ENCODE measurements around the gene ARL6IP4.
A peak's percentile ranks its signal among the peaks of the same experiment; 100 is the strongest.
"Not testable (repeated sequence)": the region's sequence is repeated elsewhere in the genome, so short reads cannot be mapped to it uniquely, and the experiment has no call there.

The ARL6IP4 gene

DNA sequence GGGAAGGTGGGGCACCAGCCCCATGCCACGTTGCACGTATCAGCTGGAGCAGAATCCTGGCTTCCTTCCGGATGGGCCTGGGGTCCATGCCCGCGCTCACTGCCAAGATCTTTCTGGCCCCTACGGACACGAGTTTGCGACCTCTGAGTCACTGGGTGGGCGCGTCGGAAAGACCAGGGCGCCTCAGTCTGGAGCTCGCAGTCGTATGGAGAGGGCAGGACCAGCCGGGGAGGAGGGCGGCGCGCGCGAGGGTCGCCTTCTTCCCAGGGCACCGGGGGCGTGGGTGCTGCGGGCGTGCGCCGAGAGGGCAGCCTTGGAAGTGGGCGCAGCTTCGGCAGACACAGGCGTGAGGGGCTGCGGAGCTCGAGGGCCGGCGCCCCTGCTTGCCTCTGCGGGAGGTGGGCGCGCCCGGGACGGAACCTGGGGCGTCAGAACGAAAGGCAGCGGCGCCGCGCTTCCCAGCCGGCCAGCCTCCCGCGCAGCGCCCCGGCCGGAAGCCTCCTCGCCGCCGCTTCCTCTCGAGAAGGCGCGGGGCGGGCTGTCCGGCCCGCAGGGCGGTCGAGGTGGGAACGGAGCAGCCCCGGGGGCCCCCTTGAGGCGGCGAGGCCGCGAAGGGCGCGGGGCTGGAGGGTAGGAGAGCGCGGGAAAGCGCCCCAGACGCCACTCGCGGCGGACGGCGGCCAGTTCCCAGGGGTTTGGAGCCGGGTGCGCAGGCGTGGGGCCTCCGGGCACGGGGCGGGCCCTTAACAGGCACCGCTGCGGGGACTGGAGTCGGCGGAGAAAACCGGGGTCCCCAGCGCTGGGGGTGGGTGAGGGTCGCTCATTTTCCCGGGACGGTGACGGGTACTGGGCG, at the start of gene ARL6IP4:
ARL6IP4 (plus strand) TSS at position 499 of the 853 bp plus-strand sequence. CDS start 459 bp downstream, outside the sequence.
- peak; percentile 46 for DNase-seq

GRCh38 chr12:122932207-122932606, 48.3 kb upstream of the ARL6IP4 start:
- DNase-seq: no peak

- DNase-seq: no peak
Measured at GRCh38 chr12:122934722-122935121, 45.8 kb upstream of the ARL6IP4 start.

DNA sequence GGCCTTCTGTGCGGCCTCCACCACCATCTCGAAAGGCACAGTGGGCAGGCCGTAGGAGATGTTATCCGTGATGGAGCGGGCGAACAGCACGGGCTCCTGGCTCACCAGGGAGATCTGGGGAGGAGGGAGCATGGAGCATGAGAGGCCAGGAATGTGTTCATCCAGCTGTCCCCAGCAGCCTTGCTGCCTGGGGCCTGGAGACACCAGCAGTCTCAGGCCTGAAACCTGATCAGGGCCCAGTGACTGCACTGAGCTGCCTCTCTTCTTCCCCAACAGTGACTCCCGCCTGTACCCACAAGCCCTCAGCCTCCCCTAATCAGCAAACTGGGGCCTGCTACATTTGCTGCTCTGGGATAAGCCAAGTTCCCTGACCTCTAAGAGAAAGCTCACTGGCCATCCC, 45.2 kb upstream of the ARL6IP4 start:
- no peak for DNase-seq

DNA sequence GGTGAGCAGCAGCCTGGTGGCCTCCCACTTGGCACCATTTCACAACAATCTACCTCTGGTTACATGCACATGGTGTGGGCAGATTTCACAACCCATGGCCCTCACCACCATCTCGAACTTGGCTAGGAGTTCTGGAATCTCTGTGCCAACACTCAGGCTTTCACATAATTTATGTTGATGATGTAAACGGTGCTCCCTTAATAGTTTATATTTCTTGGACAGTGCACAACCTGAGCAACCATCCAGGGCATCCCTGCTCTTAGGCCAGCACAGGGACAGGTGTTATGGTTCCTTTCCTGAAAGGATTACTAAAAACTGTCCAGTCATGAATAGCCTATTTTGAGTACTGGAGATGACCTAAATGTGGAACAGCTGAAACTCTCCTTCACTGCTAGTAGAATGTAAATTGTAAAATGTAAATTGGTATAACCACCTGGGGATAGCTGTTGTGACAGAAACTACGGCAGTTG, 42.8 kb upstream of the ARL6IP4 start:
- no peak for DNase-seq

GRCh38 chr12:122939125-122939524, 41.4 kb upstream of the ARL6IP4 start:
- no peak for DNase-seq

DNA sequence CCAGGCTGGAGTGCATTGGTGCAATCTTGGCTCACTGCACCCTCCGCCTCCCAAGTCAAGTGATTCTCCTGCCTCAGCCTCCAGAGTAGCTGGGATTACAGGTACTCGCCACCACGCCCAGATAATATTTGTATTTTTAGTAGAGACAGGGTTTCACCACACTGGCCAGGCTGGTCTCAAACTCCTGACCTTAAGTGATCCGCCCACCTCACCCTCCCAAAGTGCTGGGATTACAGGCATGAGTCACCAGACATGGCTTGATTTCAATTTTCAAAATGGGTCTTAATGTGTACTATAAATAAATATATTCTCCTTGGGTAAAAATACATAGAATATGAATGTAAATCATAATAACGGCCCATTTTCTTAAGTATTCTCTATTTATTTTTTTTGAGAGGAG, 39.1 kb upstream of the ARL6IP4 start:
- not testable (repeated sequence) for DNase-seq

DNA sequence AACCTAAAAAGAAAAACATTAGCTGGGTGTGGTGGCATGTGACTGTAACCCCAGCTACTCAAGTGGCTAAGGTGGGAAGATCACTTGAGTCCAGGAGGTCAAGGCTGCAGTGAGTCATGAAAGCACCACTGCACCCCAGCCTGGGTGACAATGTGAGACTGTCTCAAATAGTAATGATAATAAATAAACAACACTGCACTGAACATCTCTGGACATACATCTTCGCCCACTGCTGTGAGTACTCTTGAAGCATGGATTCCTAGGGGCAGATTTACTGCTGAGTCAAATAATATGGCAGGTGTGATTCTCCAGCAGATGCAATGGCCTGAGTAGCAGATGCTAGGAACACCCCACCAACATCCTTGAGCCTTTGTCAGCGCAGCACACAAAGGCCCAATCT, 37.8 kb upstream of the ARL6IP4 start:
- DNase-seq: no peak

GRCh38 chr12:122943196-122943595, 37.3 kb upstream of the ARL6IP4 start:
- no peak for DNase-seq

DNA sequence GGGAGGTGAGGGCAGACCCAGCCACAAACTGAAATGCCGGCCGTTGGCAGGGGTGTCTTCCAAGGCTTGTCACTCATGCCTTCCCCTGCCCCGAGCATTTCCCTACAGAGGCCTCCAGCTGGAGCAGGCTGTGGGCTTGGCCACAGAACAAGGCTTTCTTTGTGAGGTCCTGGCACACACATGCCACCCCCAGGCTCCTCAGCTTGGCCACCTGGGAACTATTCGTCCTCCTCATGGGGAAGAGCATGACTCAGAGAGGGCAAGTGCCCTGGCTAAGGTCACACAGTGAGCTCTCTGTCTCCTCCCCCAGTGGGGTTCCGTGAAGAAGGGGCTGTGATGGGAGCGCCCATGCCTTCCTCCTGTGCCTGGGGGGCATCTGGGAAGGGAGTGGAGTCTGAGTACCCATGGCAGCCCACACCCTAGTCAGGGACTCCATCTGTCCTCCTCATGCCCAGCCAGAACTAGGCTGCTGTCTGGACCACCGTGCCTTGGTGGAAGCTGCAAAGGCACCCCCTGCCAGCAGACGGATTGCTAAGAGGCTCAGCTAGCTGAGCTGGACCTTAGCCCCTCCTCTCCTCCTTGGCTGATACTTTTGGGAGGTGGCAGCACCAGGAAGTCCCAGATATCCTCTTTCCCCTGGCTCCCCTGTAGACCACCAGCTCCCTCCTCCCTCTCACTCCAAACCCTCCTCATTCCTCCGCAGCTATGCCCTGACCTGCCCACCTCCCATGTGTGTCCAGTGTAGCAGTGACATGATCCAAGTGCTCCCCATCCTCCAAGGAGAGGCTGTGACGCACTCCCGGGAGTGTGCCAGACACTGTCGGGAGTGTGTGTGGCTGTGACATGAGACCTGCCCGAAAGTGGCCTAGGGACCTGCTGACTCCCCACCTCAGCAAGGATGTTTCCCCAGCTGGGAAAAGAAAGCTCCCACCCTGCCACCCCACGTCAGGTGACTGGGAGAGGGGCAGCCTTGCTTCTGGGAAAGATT, 35.6 kb upstream of the ARL6IP4 start:
- no peak for DNase-seq

- peak; percentile 55 for DNase-seq
Measured at GRCh38 chr12:122946690-122947341, 33.7 kb upstream of the ARL6IP4 start.

- DNase-seq: no peak
Measured at GRCh38 chr12:122947352-122947792, 33.1 kb upstream of the ARL6IP4 start.

DNA sequence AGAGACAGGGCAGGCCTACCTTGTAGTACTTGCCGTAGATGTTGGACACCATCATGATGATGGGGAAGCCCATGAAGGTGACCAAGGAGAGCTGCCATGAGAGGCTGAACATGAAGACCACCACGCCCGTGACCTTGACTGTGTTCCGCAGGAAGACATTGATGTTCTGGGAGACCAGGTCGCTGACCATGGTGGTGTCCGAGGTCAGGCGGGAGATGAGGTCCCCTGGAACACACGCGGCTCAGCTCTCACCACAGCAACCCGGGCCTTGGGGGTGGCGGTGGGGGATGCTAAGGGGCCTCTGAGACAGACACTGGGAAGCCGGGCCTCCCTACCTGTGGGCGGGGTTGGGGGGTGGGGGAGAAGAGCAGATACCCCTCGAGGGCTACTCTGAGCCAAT, 31.9 kb upstream of the ARL6IP4 start:
- no peak for DNase-seq

- no peak for DNase-seq
Measured at GRCh38 chr12:122949405-122949804, 31.1 kb upstream of the ARL6IP4 start.

- no peak for DNase-seq
Measured at GRCh38 chr12:122949816-122950675, 30.4 kb upstream of the ARL6IP4 start.

DNA sequence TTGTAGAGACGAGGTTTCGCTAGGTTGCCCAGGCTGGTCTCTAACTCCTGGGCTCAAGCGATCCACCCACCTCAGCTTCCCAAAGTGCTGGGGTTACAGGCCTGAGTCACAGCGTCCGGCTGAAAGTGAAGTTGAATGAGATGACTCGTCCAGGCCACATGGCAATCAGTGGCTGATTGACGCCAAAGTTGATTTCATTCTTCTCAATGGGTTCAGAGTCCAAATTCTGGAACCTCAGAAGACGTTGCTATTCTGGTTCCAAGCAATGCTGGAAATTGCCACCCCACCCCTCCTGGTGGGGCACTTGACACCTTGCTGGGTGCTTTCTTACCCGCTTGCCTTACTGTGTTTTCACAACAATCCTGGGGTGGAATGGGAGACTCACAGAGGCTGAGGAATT, 29.1 kb upstream of the ARL6IP4 start:
- DNase-seq: no peak

GRCh38 chr12:122951979-122952892, 28.2 kb upstream of the ARL6IP4 start:
- DNase-seq: peak; percentile 61

DNA sequence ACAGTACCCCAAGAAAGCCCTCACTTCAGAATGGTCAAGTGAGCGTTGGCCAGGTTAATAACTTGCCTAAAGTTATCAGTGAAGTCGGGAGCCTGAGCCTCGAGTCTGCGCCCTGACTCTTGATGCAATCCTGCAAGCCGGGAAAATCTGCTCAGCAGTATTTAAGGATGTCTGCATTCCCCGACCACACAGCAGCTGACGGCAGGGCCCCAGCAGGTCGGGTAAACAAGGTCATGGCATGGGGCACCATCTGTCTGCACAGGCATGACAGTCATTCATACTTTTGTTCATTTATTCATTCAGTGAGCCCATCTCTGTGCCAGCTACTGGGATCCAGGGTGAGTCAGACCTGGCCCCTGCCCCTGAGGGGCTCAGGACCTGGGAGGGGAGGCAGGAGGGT, 25.3 kb upstream of the ARL6IP4 start:
- no peak for DNase-seq

DNA sequence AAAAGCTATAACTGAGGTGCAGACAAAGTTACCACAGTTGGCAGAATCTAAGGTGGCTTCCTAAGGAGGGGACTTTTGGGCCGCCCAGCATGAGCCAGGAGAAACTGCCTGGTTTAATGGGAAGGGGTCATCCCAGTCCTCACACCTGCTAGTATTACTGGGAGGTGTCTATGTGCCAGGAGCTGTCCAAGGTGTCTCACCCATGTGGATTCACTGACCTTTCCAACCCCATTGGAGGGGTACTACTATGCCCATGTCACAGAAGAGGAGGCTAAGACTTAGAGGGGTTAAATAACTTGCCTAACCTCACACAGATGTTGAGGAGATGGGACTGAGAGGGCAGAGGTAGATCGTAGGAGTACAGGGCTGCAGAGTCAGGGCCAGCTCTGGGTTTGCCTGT, 24.4 kb upstream of the ARL6IP4 start:
- DNase-seq: no peak

DNA sequence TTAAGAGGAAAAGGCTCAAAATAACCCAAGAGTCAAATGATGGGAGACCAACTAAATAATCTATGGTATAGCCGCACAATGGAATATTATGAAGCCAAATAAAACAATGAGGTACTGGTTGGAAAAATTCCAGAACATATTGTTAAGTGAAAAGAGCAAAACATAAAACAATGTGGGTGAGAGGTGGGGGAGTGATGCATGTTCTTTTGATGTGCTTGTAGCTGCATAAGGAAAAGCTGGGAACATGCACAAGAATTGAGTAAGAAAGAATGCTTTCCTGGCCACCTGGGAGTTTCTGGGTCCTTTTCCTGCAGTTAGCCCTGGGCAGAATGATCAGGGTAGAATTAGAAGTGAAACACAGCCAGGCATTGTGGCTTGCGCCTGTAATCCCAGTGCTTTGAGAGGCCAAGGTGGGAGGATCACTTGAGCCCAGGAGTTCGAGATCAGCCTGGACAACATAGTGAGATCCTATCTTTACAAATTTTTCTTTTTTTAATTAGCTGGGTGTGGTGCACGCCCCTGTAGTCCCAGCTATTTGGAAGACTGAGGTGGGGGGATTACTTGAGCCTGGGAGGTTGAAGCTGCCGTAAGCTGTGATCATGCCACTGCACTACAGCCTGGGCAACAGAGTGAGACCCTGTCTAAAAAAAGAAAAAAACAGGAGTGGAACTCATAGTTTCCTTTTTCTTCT, 22.1 kb upstream of the ARL6IP4 start:
- no peak for DNase-seq

All from activated CD4-positive, alpha-beta T cell treated with anti-CD3 and anti-CD28 coated beads for 1 hour (primary cell).